ENCODE results near the gene PDGFRA. TPM values are rescaled to one million over a fixed set of nuclear protein-coding genes. Genes with fewer than 3 reads are reported as not detected.

PDGFRA gene
- total and polyA plus RNA-seq, 5 donors: 15.1 to 76.7 (median 71.8) TPM

- H3K27me3 ChIP-seq (ENCODE audit: control insufficient read depth, insufficient read depth): no peaks in the 10 kb centered on the region
- DNase-seq: peak in 2 of 3 donors; percentile 51 to 73
Measured at GRCh38 chr4:54227256-54228055, 1.6 kb upstream of the PDGFRA start.

GRCh38 chr4:54228056-54228527 lies 1.0 kb upstream of the PDGFRA start:
- WGBS: 2% methylated on average over 29 of the region's 29 CpGs
- intact Hi-C loops (cut with DNase I): loop anchor here (5.0 to 10.0 kb wide), 7 partner anchors 321 to 1223 kb away; no protein-coding TSS in a partner anchor
- Histone ChIP-seq H3K4me1 (ENCODE audit: control insufficient read depth, insufficient read depth, low read length) (peaks cover 7% of the 10 kb centered on the region), H3K4me3 (ENCODE audit: low read length) (peak overlapping the region; percentile 53), H3K27ac (ENCODE audit: low read length) (peak overlapping the region; percentile 24), H3K9me3 (ENCODE audit: control insufficient read depth, low read length) (no peaks in the 10 kb centered on the region), H3K27me3 (ENCODE audit: control insufficient read depth, insufficient read depth) (no peaks in the 10 kb centered on the region)
- DNase-seq (peak; percentile 79 to 92 (median 91)), ATAC-seq (peak; percentile 64 to 73)

More at GRCh38 chr4:54227256-54228055, 1.6 kb upstream of the PDGFRA start:
- WGBS: 1% methylated on average over 36 of the region's 36 CpGs
- H3K4me1 ChIP-seq (ENCODE audit: control insufficient read depth, insufficient read depth, low read length): peaks cover 7% of the 10 kb centered on the region
- peak overlapping the region; percentile 53 for H3K4me3 ChIP-seq (ENCODE audit: low read length)
- peak overlapping the region; percentile 40 for H3K27ac ChIP-seq (ENCODE audit: low read length)
- intact Hi-C loops (cut with DNase I): loop anchor here (5.0 to 10.0 kb wide), 7 partner anchors 320 to 1223 kb away; no protein-coding TSS in a partner anchor
- H3K9me3 ChIP-seq (ENCODE audit: control insufficient read depth, low read length): no peaks in the 10 kb centered on the region
- peak; percentile 2 to 29 for ATAC-seq

- Histone ChIP-seq H3K27ac (ENCODE audit: low read length) (peak overlapping the region; percentile 5), H3K4me1 (ENCODE audit: control insufficient read depth, insufficient read depth, low read length) (peaks cover 7% of the 10 kb centered on the region), H3K4me3 (ENCODE audit: low read length) (peak overlapping the region; percentile 53), H3K9me3 (ENCODE audit: control insufficient read depth, low read length) (no peaks in the 10 kb centered on the region), H3K27me3 (ENCODE audit: control insufficient read depth, insufficient read depth) (no peaks in the 10 kb centered on the region)
- no peak for ATAC-seq
- DNase-seq: no peak
- WGBS: 17% methylated on average over 8 of the region's 8 CpGs
- intact Hi-C loops (cut with DNase I): loop anchor here (5.0 to 10.0 kb wide), 7 partner anchors 321 to 1224 kb away; no protein-coding TSS in a partner anchor
Measured at GRCh38 chr4:54228546-54228945, 547 bp upstream of the PDGFRA start.

GRCh38 chr4:54229631-54230483 lies 764 bp downstream of the PDGFRA start:
- Histone ChIP-seq H3K27me3 (ENCODE audit: control insufficient read depth, insufficient read depth) (no peaks in the 10 kb centered on the region), H3K9me3 (ENCODE audit: control insufficient read depth, low read length) (no peaks in the 10 kb centered on the region), H3K27ac (ENCODE audit: low read length) (peak overlapping the region; percentile 41), H3K4me1 (ENCODE audit: control insufficient read depth, insufficient read depth, low read length) (peaks cover 7% of the 10 kb centered on the region), H3K4me3 (ENCODE audit: low read length) (peak overlapping the region; percentile 53)
- intact Hi-C loops (cut with DNase I): loop anchor here (5.0 to 10.0 kb wide), 13 partner anchors 303 to 1995 kb away; no protein-coding TSS in a partner anchor
- WGBS: 5% methylated on average over 63 of the region's 63 CpGs
- DNase-seq (peak in 2 of 3 donors; percentile 72 to 74), ATAC-seq (no peak)

GRCh38 chr4:54230484-54231418 lies 1.7 kb downstream of the PDGFRA start:
- H3K9me3 ChIP-seq (ENCODE audit: control insufficient read depth, low read length): no peaks in the 10 kb centered on the region
- peak; percentile 8 to 9 for ATAC-seq
- H3K27me3 ChIP-seq (ENCODE audit: control insufficient read depth, insufficient read depth): no peaks in the 10 kb centered on the region
- WGBS: 3% methylated on average over 63 of the region's 63 CpGs
- peak; percentile 72 to 87 (median 85) for DNase-seq
- intact Hi-C loops (cut with DNase I): loop anchor here in 2 of 4 donors (5.0 to 10.0 kb wide), 8 partner anchors 303 to 1996 kb away; no protein-coding TSS in a partner anchor
- peak overlapping the region; percentile 40 for H3K27ac ChIP-seq (ENCODE audit: low read length)
- H3K4me3 ChIP-seq (ENCODE audit: low read length): peak overlapping the region; percentile 53
- peaks cover 7% of the 10 kb centered on the region for H3K4me1 ChIP-seq (ENCODE audit: control insufficient read depth, insufficient read depth, low read length)

- Histone ChIP-seq H3K9me3 (ENCODE audit: control insufficient read depth, low read length) (no peaks in the 10 kb centered on the region), H3K27me3 (ENCODE audit: control insufficient read depth, insufficient read depth) (no peaks in the 10 kb centered on the region), H3K27ac (ENCODE audit: low read length) (peak overlapping the region; percentile 63), H3K4me1 (ENCODE audit: control insufficient read depth, insufficient read depth, low read length) (peaks cover 6% of the 10 kb centered on the region), H3K4me3 (ENCODE audit: low read length) (peak overlapping the region; percentile 53)
- ATAC-seq (no peak), DNase-seq (no peak)
- intact Hi-C loops (cut with DNase I): loop anchor here in 2 of 4 donors (5.0 to 10.0 kb wide), 8 partner anchors 304 to 1997 kb away; no protein-coding TSS in a partner anchor
- 6% methylated on average over 20 of the region's 20 CpGs for WGBS
Measured at GRCh38 chr4:54231419-54231767, 2.3 kb downstream of the PDGFRA start.

- 2% methylated on average over 63 of the region's 63 CpGs for WGBS
- peak; percentile 17 to 27 for ATAC-seq
Measured at GRCh38 chr4:54231768-54232688, 2.9 kb downstream of the PDGFRA start.

GRCh38 chr4:54233277-54233696 lies 4.2 kb downstream of the PDGFRA start:
- Histone ChIP-seq H3K9me3 (ENCODE audit: control insufficient read depth, low read length) (no peaks in the 10 kb centered on the region), H3K27me3 (ENCODE audit: control insufficient read depth, insufficient read depth) (no peaks in the 10 kb centered on the region), H3K4me1 (ENCODE audit: control insufficient read depth, insufficient read depth, low read length) (no peaks in the 10 kb centered on the region), H3K4me3 (ENCODE audit: low read length) (peak overlapping the region; percentile 53), H3K27ac (ENCODE audit: low read length) (peak overlapping the region; percentile 11)
- peak; percentile 87 to 92 for ATAC-seq
- under 1% methylated on average over 43 of the region's 43 CpGs for WGBS
- intact Hi-C loops (cut with DNase I): loop anchor here in 2 of 4 donors (5.0 to 10.0 kb wide), 8 partner anchors 306 to 1998 kb away; no protein-coding TSS in a partner anchor
- DNase-seq: peak; percentile 89 to 94 (median 94)

More at GRCh38 chr4:54231768-54232688, 2.9 kb downstream of the PDGFRA start:
- intact Hi-C loops (cut with DNase I): loop anchor here in 2 of 4 donors (5.0 to 10.0 kb wide), 8 partner anchors 305 to 1997 kb away; no protein-coding TSS in a partner anchor
- H3K27ac ChIP-seq (ENCODE audit: low read length): peak overlapping the region; percentile 63
- no peaks in the 10 kb centered on the region for H3K27me3 ChIP-seq (ENCODE audit: control insufficient read depth, insufficient read depth)
- peak; percentile 80 to 93 (median 93) for DNase-seq
- H3K4me3 ChIP-seq (ENCODE audit: low read length): peak overlapping the region; percentile 53
- H3K4me1 ChIP-seq (ENCODE audit: control insufficient read depth, insufficient read depth, low read length): peaks cover 3% of the 10 kb centered on the region
- H3K9me3 ChIP-seq (ENCODE audit: control insufficient read depth, low read length): no peaks in the 10 kb centered on the region
